Breast epithelium (tissue), 4 donors: ENCODE results near the gene LTV1. TPM values are rescaled to one million over a fixed set of nuclear protein-coding genes. Genes with fewer than 3 reads are reported as not detected.
"Not testable (repeated sequence)": the region's sequence is repeated elsewhere in the genome, so short reads cannot be mapped to it uniquely, and the experiment has no call there.

ENCODE experiments used
- DNase-seq, 2 donors: peaks; one replicate each; pipeline ENCODE4 v3.0.0-alpha.2; 2019; ENCODE audit warnings: low spot score in 2 of 2
- H3K27ac ChIP-seq, 2 donors: fragments of 200-600 bp; sonication (generic) in 1 of 2; one replicate each; pipeline ENCODE4 v1.5.1; 2016 to 2019; ENCODE audit warnings: mild to moderate bottlenecking in 1 of 2
- H3K27me3 ChIP-seq, 2 donors: fragments of 200-600 bp; sonication (generic) in 1 of 2; one replicate each; pipeline versions ENCODE4 v1.5.1 to v1.6.0; 2017 to 2019; ENCODE audit warnings: control low read depth in 1 of 2, mild to moderate bottlenecking in 1 of 2
- H3K36me3 ChIP-seq: fragments of 200-600 bp; one replicate; pipeline ENCODE4 v1.5.1; 2019
- H3K4me1 ChIP-seq, 2 donors: fragments of 200-600 bp; sonication (generic); one replicate each; pipeline ENCODE4 v1.5.1; 2016 to 2019; ENCODE audit warnings: control low read depth in 1 of 2
- H3K4me3 ChIP-seq, 3 donors: fragments of 200-600 bp; sonication (generic); 1 replicate in 2 of 3; 2 replicates in 1 of 3; pipeline ENCODE4 v1.5.1; 2016 to 2019; ENCODE audit warnings: mild to moderate bottlenecking in 3 of 3, moderate library complexity in 2 of 3
- H3K9me3 ChIP-seq, 2 donors: fragments of 200-600 bp; sonication (generic) in 1 of 2; one replicate each; pipeline ENCODE4 v1.5.1; 2016 to 2019; ENCODE audit warnings: control low read depth in 1 of 2
- POLR2A ChIP-seq: fragments of 450-650 bp; IDR thresholded peaks from one replicate; pipeline ENCODE4 v1.6.1; 2016; ENCODE audit warnings: antibody characterized with exemption, mild to moderate bottlenecking, moderate library complexity
- POLR2AphosphoS5 ChIP-seq, 3 donors: sonication (generic); formaldehyde crosslinking; IDR thresholded peaks; one replicate each; pipeline ENCODE4 v1.6.1; 2017; ENCODE audit warnings: antibody characterized with exemption in 3 of 3
- intact Hi-C: fragments of 100-400 bp; cut with DNase I; formaldehyde crosslinking; loops from one replicate; pipeline ENCODE4 v1.15.1; 2023; ENCODE audit warnings: low total_unique reads
- total RNA-seq, 3 donors: library from RNA; depleted of rRNA; stranded (reverse); fragments of >200 nt; gene quantifications; one replicate each; pipeline ENCODE4 v1.1.0, GENCODE V29; 2016
- TF ChIP-seq, protein P1 (sequence below), 3 donors: fragments of 450-650 bp; IDR thresholded peaks; one replicate each; pipeline ENCODE4 v1.5.1; 2016 to 2017; ENCODE audit warnings: antibody characterized with exemption in 3 of 3, mild to moderate bottlenecking in 3 of 3, moderate library complexity in 3 of 3

LTV1 gene
- total RNA-seq, 3 donors from 2014 or later: 16.2 to 22.0 (median 16.7) TPM

DNA sequence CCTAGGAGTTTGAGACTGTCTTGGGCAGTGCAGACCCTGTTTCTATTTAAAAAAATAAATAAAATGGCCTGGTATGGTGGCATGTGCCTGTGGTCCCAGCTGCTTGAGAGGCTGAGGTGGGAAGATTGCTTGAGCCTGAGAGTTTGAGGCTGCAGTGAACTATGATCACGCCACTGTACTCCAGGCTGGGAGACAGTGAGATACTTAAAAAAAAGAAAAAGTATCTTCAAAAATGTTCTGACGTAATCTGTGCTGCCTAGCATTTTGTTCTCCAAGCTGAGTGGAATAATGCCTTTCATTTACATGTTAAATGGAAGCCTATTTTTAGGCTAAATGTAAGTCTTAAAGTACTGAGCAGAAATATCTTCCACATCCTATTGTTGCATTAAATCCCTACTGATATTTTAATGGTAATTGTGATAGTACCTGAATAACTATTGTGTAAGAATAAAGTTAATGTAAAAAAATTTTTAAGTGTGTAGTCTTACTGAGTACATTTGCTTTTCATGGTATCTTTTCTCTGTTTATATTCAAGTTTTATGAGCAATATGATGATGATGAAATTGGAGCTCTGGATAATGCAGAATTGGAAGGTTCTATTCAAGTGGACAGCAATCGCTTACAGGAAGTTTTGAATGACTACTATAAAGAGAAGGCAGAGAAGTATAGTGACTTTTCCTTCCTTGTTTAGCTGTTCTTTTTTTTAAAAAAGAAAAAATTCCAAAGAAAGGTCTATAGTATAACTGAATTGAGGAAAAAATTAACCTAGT, 16.9 kb downstream of the LTV1 start:
- H3K36me3 ChIP-seq: peaks cover 11% of the 10 kb centered on the region
- no peak for TF ChIP-seq POLR2A
- no peak for TF ChIP-seq POLR2AphosphoS5 (IDR thresholded peaks at IDR 0.05)
- TF ChIP-seq, protein P1, sequence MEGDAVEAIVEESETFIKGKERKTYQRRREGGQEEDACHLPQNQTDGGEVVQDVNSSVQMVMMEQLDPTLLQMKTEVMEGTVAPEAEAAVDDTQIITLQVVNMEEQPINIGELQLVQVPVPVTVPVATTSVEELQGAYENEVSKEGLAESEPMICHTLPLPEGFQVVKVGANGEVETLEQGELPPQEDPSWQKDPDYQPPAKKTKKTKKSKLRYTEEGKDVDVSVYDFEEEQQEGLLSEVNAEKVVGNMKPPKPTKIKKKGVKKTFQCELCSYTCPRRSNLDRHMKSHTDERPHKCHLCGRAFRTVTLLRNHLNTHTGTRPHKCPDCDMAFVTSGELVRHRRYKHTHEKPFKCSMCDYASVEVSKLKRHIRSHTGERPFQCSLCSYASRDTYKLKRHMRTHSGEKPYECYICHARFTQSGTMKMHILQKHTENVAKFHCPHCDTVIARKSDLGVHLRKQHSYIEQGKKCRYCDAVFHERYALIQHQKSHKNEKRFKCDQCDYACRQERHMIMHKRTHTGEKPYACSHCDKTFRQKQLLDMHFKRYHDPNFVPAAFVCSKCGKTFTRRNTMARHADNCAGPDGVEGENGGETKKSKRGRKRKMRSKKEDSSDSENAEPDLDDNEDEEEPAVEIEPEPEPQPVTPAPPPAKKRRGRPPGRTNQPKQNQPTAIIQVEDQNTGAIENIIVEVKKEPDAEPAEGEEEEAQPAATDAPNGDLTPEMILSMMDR (IDR thresholded peaks at IDR 0.05): no peak
- no peak overlapping the region for H3K4me3 ChIP-seq
- no peak for DNase-seq
- intact Hi-C loops: no loop called here
- no peak overlapping the region for H3K27ac ChIP-seq
- no peaks in the 10 kb centered on the region for H3K4me1 ChIP-seq
- no peaks in the 10 kb centered on the region for H3K27me3 ChIP-seq
- H3K9me3 ChIP-seq: peaks cover 0 to 6% of the 10 kb centered on the region in 2 donors

DNA sequence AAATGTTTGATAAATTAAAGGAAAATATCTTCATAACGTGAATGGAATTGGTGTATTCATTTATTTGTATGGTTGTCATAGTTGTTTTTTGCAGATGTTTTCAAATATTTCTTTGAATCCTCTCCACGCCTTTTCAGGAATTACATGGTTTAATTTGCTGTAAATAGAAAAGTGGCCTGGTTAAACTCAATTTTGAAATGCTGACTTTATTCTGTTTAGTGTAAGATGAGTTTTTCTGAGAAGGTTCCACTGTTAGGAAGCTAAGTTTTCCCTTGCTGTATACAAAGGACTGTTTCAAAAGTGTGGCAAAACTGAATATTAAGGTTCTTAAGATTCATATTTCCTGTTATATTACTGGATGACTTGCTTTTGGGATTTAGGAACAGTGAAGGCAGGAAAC, 20.6 kb downstream of the LTV1 start:
- intact Hi-C loops: no loop called here
- no peaks in the 10 kb centered on the region for H3K27me3 ChIP-seq
- H3K36me3 ChIP-seq: no peaks in the 10 kb centered on the region
- TF ChIP-seq POLR2A (no peak), POLR2AphosphoS5 (IDR thresholded peaks at IDR 0.05) (no peak)
- TF ChIP-seq, protein P1 (IDR thresholded peaks at IDR 0.05): no peak
- DNase-seq: no peak
- no peak overlapping the region for H3K4me3 ChIP-seq
- H3K27ac ChIP-seq: no peak overlapping the region
- H3K4me1 ChIP-seq: no peaks in the 10 kb centered on the region
- H3K9me3 ChIP-seq: no peaks in the 10 kb centered on the region

DNA sequence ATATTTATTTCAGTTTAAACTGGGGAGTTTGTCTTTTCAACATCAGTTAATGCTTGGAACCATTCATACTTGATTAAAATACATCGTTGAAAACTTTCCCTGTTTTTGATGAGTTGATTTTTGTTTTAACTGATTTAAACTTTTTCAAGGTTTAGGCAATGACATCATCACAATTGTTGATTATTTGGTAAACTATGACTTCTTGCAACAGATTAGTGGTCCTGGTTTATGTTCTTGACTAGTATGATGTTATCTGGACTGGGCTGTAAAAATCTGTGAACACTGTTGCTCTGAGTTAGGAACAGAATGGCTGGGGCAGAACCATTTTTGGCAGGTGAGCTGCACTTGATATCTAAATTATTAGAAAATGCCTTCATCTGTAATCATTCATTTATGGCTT, 21.1 kb downstream of the LTV1 start, which contains the start of gene ZC2HC1B:
TSS of gene ZC2HC1B (plus strand) at position 241 of the 400 bp plus-strand sequence. CDS start at position 307, 66 bp downstream.
- Histone ChIP-seq H3K27me3 (no peaks in the 10 kb centered on the region), H3K4me3 (no peak within 1 kb of the TSS), H3K36me3 (no peaks in the 10 kb centered on the region), H3K4me1 (no peaks in the 10 kb centered on the region), H3K27ac (no peak within 1 kb of the TSS), H3K9me3 (no peaks in the 10 kb centered on the region)
- no peak for DNase-seq
- intact Hi-C loops: no loop called here
- TF ChIP-seq, protein P1 (IDR thresholded peaks at IDR 0.05): no peak
- TF ChIP-seq POLR2AphosphoS5 (IDR thresholded peaks at IDR 0.05) (no peak), POLR2A (no peak)

DNA sequence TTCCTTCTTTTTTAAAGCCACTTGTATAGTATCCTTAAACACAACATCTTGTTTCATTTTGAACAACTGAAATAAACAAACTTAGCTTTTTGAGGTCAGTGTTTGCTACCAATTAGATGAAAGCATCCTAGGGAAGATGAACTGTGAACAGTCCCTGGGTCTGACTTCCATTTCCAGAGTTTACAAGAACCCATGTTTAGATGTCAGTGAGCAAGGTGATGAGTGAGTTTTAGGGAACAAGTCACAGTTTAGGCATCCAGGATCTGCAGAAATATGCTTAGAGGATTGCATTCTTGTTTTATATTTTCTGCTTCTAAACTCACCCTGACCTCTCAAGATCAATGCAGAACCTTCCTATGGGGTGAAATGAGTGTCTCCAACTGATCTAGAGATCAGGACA, 24.1 kb downstream of the LTV1 start:
- intact Hi-C loops: no loop called here
- H3K27ac ChIP-seq: no peak overlapping the region
- H3K9me3 ChIP-seq: no peaks in the 10 kb centered on the region
- H3K4me3 ChIP-seq: no peak overlapping the region
- no peaks in the 10 kb centered on the region for H3K27me3 ChIP-seq
- H3K36me3 ChIP-seq: no peaks in the 10 kb centered on the region
- H3K4me1 ChIP-seq: no peaks in the 10 kb centered on the region
- no peak for DNase-seq
- no peak for TF ChIP-seq POLR2A
- TF ChIP-seq POLR2AphosphoS5 (IDR thresholded peaks at IDR 0.05): no peak
- TF ChIP-seq, protein P1 (IDR thresholded peaks at IDR 0.05): no peak

DNA sequence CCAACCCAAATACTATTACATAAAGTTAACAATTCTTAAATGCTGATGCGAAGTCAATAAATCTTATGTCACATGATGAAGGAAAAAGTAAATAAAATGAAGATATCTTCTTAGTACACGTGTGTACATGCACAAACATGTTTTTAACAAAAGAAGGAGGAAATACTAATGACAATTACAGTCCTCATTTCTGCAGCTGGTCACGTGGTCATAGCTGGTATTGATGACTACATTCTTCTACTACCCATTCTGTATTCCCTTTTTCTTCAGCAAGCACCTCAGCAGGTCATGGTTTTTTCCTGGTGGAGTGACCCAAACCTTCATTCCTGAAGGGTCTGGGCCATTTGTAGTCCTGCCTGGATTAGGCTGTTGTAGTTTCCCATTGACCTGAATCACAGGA, 25.7 kb downstream of the LTV1 start:
- H3K27me3 ChIP-seq, H3K9me3 ChIP-seq, intact Hi-C loops: not testable (repeated sequence)

DNA sequence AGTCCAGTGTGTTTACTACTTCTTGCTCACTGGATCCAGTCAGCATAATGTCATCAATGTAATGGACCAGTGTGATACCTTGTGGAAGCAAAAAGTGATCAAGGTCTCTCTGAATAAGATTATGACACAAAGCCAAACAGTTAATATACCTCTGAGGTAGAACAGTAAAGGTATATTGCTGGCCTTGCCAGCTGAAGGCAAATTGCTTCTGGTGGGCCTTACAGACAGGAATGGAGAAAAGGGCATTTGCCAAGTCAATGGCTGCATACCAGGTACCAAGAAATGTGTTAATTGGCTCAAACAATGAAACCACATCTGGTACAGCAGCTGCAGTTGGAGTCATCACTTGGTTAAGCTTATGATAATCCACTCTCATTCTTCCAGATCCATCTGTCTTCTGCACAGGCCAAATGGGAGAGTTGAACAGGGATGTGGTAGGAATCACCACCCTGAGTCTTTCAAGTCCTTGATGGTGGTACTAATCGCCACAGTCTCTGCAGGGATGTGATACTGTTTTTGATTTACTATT, 28.1 kb downstream of the LTV1 start:
- intact Hi-C loops, H3K27ac ChIP-seq, H3K4me3 ChIP-seq, H3K36me3 ChIP-seq, H3K4me1 ChIP-seq, H3K27me3 ChIP-seq, H3K9me3 ChIP-seq, DNase-seq: not testable (repeated sequence)

More for the DNA sequence above, 25.7 kb downstream of the LTV1 start:
- not testable (repeated sequence) for H3K4me1 ChIP-seq, H3K4me3 ChIP-seq, H3K27ac ChIP-seq, DNase-seq, H3K36me3 ChIP-seq
